Measurements from ENCODE around the gene SLC25A41.

Gene SLC25A41

DNA sequence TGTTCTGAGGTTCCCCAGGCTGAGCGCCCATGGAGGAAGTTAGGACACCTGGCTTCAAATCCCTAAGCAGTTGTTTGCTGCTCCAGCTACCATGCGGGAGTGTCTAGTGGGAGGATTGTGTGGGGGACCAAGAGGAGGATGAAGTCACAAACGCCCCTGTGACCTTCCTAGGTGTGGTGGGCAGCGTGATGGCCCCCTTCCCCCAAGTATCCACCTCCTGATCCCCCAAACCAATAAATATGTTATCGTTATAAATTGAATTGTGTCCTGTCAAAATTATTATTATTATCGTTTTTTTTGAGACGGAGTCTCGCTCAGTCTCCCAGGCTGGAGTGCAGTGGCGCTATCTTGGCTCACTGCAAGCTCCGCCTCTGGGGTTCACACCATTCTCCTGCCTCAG is at the start of gene SLC25A41:
TSS of gene SLC25A41 (minus strand) at position 101 of the 400 bp plus-strand sequence. CDS start at position 31, 70 bp downstream.
- no peak for DNase-seq
- TF ChIP-seq GATA1 (IDR thresholded peaks at IDR 0.05; ENCODE audit: low read depth, low read length) (no peak), POLR2A (IDR thresholded peaks at IDR 0.05; ENCODE audit: low read length) (no peak)

DNA sequence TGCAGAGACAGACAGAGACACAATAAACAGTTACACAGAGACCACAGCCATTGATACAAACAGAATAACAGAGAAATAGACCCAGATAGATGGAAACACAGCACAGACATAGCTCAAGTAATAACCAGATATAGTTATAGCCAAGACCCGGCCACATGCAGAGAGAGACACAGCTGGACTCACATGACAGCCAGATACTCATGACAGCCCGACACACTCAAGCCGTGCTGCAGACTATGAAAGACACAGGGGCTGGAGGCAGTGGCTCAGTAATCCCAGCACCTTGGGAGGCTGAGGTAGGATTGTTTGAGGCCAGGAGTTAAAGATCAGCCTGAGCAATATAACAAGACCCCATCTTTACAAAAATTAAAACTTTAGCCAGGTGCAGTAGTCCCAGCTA is 49.7 kb upstream of the SLC25A41 start:
- DNase-seq = no peak
- TF ChIP-seq GATA1 (IDR thresholded peaks at IDR 0.05; ENCODE audit: low read depth, low read length) (no peak), POLR2A (IDR thresholded peaks at IDR 0.05; ENCODE audit: low read length) (no peak)

DNA sequence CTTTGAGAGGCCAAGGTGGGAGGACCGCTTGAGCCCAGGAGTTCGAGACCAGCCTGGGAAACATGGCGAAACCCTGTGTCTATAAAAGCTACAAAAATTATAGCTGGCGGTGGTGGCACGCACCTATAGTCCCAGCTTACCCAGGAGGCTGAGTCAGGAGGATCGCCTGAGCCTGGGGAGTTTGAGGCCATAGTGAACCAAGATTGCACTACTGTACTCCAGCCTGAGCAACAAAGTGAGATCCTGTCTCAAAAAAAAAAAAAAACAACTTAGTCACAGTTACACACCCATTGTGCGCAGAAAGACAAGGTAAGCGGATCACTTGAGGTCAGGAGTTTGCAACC is 48.8 kb upstream of the SLC25A41 start:
- TF ChIP-seq GATA1 (IDR thresholded peaks at IDR 0.05; ENCODE audit: low read depth, low read length) = no peak
- no peak for TF ChIP-seq POLR2A (IDR thresholded peaks at IDR 0.05; ENCODE audit: low read length)
- no peak for DNase-seq

GRCh38 chr19:6481541-6482342 is 48.2 kb upstream of the SLC25A41 start, which contains the start of gene DENND1C:
Gene DENND1C (minus strand): TSS chr19:6481787. CDS start chr19:6481695, 92 bp downstream.
- no peak for DNase-seq

DNA sequence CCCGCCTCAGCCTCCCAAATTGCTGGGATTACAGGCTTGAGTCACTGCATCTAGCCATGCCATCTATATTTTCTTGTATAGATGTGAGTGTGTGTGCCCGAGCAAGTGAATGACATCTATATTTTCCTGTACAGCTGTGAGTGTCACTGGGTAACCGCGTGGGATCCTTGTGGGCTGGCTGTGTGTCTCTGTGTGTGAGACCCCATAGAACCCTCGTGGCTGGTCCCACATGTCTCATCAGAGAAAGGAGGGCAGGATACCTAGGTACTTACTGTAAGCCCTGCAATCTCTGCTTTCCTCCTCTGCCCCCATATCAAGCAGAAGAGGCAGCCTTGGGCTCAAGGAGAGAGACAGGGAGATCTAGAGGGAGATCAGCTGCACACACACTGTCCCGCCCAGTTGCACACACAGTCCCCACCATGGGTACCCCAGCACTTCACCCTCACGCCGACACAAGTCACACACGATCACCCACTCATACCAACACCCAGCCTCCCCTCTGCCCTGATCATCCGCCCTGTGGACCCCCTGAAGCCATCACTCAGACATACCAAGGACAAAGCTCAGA is 47.4 kb upstream of the SLC25A41 start:
- DNase-seq = no peak
- no peak for TF ChIP-seq GATA1 (IDR thresholded peaks at IDR 0.05; ENCODE audit: low read depth, low read length)
- no peak for TF ChIP-seq POLR2A (IDR thresholded peaks at IDR 0.05; ENCODE audit: low read length)

More at GRCh38 chr19:6481541-6482342, 48.2 kb upstream of the SLC25A41 start, which contains the start of gene DENND1C:
- TF ChIP-seq GATA1 (IDR thresholded peaks at IDR 0.05; ENCODE audit: low read depth, low read length) (no peak), POLR2A (IDR thresholded peaks at IDR 0.05; ENCODE audit: low read length) (no peak)

DNA sequence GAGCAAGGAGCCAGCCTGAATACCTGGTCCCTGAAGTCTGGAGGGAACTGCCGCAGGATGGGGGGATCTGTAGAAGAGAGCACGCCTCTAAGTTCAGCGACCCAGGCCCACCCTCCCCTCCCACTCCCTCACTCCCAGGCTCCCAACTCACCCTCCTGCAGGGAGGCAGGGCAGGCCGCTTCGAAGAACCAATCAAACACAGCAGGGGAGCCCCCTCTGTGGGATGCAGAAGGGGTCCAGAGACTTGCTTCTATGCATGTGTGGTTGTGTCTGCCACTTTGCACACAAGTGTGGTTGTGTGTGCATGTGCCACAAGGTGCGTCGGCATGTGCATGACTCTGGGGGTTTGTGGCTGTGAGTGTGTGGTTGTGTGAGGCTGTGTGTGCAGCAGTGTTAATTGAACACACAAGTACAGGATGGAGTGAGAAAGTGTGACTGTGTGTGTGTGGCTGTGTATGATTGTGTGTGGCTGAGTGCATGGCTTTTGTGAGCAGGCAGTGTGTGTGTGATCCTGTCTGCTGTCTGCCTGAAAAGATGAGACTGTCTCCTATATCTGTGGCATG is 46.4 kb upstream of the SLC25A41 start:
- no peak for DNase-seq
- TF ChIP-seq GATA1 (IDR thresholded peaks at IDR 0.05; ENCODE audit: low read depth, low read length) = no peak
- TF ChIP-seq POLR2A (IDR thresholded peaks at IDR 0.05; ENCODE audit: low read length) = no peak

DNA sequence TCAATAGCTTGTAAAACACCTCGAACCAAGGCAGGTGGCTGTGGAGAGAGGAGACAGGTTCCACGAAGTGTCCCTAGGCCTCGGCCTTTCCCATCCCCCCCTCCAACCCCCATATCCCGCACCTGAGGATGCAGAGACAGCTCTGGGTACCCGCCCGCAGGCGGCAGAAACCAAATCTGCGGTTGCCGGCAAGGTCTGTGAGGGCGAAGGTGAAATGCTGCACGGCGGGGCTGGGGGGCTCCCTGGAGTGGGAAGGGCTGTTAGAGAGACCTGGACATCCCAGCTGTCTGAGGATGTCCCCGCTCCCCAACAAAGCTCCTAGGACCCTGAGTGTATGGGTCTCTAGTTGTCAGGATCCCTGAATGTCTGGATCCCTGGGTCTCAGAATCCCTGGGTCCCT is 45.3 kb upstream of the SLC25A41 start:
- TF ChIP-seq POLR2A (IDR thresholded peaks at IDR 0.05; ENCODE audit: low read length) = no peak
- no peak for TF ChIP-seq GATA1 (IDR thresholded peaks at IDR 0.05; ENCODE audit: low read depth, low read length)
- DNase-seq = no peak

DNA sequence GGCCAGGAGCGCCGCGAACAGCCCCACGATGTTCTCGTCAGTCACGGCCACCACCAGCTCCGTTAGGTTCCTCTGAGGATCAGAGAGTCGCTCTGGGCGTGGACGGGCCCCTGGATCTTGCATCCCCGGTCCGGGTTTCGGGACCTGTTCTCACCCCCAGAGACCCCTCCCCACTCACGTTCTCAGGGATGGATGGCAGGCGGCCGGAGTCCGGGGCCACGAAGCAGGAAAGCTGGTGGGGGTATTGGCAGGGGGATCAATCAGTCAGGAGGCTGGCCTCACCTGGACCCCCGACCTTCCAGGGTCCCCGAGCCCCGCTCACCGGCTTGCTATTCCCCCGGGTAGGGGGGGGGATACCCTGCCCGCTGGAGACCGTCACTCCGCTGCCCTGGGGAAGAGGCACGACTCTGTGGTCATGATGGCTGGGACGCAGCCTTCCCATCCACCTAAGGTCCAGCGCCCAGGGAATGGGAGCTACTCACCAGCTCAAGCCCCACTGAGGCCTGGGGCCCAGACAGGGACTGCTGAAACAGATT is 43.4 kb upstream of the SLC25A41 start:
- no peak for DNase-seq
- TF ChIP-seq POLR2A (IDR thresholded peaks at IDR 0.05; ENCODE audit: low read length) (no peak), GATA1 (IDR thresholded peaks at IDR 0.05; ENCODE audit: low read depth, low read length) (no peak)

- TF ChIP-seq POLR2A (IDR thresholded peaks at IDR 0.05; ENCODE audit: low read length) = no peak
- DNase-seq = peak; percentile 36 to 60
These were observed 42.8 kb upstream of the SLC25A41 start for GRCh38 chr19:6476155-6476895.

- no peak for DNase-seq
- TF ChIP-seq POLR2A (IDR thresholded peaks at IDR 0.05; ENCODE audit: low read length) = no peak
- TF ChIP-seq GATA1 (IDR thresholded peaks at IDR 0.05; ENCODE audit: low read depth, low read length) = no peak
These were observed 42.0 kb upstream of the SLC25A41 start for GRCh38 chr19:6475321-6476108.

GRCh38 chr19:6473647-6474046 is 40.1 kb upstream of the SLC25A41 start:
- TF ChIP-seq POLR2A (IDR thresholded peaks at IDR 0.05; ENCODE audit: low read length) = no peak
- no peak for TF ChIP-seq GATA1 (IDR thresholded peaks at IDR 0.05; ENCODE audit: low read depth, low read length)
- DNase-seq = no peak

DNA sequence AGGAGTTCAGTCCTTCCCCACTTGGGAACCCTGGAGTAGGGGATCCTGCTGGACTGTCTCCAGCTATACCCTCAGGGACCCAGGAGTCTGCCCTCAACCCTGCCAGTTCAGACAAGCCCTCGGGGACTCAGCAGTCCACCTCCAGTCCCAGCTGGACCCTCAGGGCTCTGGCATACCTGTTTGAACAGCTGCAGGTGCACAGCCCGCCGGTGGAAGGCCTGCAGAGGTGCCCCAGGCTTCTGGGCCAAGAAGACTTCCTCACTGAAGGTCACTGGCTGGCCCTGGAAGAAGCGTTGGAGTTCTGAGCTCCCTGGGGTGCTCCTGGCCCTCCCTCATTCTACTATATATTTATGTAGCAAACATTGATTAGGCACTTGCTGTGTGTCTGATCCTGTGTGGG is 39.1 kb upstream of the SLC25A41 start:
- no peak for TF ChIP-seq GATA1 (IDR thresholded peaks at IDR 0.05; ENCODE audit: low read depth, low read length)
- no peak for TF ChIP-seq POLR2A (IDR thresholded peaks at IDR 0.05; ENCODE audit: low read length)
- DNase-seq = no peak

GRCh38 chr19:6471076-6471475 is 37.5 kb upstream of the SLC25A41 start:
- TF ChIP-seq GATA1 (IDR thresholded peaks at IDR 0.05; ENCODE audit: low read depth, low read length) (no peak), POLR2A (IDR thresholded peaks at IDR 0.05; ENCODE audit: low read length) (no peak)
- DNase-seq = no peak
